ENCODE data around the gene OLFML2B.

DNA sequence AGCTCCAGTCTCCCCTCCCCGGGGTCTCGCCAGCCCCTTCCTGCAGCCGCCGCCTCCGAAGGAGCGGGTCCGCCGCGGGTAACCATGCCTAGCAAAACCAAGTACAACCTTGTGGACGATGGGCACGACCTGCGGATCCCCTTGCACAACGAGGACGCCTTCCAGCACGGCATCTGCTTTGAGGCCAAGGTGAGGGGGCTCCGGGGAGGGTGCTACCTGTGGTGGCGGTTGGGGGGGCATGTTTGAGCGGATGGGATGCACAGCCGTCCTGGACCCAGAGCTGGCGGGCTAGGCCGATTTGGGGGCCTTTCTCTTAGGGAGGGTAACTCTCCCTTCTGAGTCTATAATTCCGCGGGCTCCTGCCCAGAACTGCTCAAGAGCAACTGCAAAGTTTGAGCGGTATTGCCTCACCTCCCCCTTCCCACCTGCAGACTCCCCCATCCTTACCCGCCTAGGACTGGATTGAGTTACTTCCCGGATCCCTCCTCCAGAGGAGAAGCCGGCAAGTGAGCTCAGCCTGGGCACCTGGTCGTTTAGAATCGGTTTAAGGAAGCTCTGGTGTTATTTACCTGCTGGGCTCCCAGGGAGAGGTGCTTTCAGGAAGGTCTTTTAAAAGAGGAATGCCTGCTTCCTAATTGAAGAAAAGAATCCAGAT, 46.6 kb upstream of the OLFML2B start:
- TF ChIP-seq, protein P1, sequence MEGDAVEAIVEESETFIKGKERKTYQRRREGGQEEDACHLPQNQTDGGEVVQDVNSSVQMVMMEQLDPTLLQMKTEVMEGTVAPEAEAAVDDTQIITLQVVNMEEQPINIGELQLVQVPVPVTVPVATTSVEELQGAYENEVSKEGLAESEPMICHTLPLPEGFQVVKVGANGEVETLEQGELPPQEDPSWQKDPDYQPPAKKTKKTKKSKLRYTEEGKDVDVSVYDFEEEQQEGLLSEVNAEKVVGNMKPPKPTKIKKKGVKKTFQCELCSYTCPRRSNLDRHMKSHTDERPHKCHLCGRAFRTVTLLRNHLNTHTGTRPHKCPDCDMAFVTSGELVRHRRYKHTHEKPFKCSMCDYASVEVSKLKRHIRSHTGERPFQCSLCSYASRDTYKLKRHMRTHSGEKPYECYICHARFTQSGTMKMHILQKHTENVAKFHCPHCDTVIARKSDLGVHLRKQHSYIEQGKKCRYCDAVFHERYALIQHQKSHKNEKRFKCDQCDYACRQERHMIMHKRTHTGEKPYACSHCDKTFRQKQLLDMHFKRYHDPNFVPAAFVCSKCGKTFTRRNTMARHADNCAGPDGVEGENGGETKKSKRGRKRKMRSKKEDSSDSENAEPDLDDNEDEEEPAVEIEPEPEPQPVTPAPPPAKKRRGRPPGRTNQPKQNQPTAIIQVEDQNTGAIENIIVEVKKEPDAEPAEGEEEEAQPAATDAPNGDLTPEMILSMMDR (IDR thresholded peaks at IDR 0.05), result no peak
- no peak for TF ChIP-seq POLR2A (IDR thresholded peaks at IDR 0.05)

Measured in esophagus squamous epithelium (tissue), 4 donors.